ENCODE results near the gene ZNF92.
A peak's percentile ranks its signal among the peaks of the same experiment; 100 is the strongest.
"Not testable (repeated sequence)": the region's sequence is repeated elsewhere in the genome, so short reads cannot be mapped to it uniquely, and the experiment has no call there.

ZNF92 gene

DNA sequence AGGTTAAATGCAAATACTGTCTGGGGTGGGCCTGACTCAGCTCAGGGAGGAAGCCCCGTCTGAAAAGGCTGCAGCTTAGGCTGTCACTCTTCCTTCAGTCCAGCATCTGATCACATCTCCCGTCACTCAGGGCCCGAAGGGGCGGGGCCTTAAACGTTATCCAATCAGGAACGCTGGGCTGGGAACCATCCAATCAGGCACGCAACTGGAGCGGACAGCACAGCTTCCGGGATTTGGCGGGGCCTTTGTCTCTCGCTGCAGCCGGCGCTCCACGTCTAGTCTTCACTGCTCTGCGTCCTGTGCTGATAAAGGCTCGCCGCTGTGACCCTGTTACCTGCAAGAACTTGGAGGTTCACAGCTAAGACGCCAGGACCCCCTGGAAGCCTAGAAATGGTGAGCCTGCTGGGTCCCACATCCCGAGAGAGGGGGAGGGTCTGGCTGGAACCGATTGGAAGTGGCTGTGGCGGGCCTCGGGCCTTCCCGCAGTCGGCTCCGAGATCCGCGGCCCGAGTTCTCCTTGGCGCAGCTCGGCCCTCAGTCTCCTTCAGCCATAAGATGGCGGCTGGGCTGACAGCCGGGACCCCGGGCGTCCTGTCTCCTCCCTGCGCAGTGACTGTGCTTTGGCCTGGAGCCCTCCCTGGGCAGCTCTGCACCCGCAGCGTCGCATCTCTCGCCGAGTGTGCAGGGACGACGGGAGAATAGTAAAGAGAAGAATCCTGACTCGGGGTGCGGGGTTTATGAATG, at the start of gene ZNF92:
Gene ZNF92, plus strand, starts transcription at position 248 of the 744 bp plus-strand sequence. Its CDS starts 143 bp downstream, at position 391.
- DNase-seq = peak; percentile 90 to 93

DNA sequence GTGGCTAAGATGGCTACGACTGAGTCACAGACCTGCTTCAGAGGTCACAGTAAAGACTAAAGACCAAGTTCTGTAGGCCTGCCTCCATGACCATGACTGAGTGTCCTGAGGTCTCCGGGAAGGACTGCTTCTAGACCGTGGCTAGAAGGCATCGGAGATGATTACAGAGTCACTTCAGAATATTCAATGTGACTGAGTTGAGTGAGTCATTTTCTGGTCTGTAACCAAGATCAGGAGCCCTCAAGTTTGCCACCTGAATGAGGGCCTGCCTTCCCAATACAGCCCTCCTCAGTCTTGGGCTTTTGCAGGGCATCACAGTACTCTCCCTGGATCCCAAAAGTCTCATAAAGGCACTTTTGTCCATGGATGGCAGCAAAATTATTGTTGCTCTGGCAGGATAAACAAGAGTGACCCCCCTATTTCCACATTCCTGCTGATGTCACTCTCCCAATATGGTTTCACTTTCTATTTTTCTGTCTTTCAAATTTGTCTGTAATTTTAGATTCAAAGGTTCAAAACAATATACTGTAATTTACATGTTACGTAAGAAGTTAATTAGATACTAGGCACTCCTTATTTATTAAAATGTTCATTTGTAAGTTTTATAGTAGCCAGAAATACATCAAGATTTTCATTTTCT, 47.7 kb upstream of the ZNF92 start:
- DNase-seq = no peak

DNA sequence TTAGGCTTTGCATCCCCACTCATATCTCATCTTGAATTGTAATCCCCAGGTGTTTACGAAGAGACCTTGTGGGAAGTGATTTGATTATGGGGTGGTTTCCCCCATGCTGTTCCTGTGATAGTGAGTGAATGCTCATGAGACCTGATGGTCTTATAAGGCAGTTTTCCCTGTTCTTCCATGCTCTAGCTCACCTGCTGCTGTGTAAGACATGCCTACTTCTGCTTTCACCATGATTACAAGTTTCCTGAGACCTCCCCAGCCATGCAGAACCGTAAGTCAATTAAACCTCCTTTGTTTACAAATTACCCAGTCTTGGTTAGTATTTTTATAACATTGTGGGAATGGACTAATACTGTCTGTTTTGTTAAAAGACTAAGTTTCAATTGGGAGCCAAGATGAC, 35.3 kb upstream of the ZNF92 start:
- DNase-seq = no peak

DNA sequence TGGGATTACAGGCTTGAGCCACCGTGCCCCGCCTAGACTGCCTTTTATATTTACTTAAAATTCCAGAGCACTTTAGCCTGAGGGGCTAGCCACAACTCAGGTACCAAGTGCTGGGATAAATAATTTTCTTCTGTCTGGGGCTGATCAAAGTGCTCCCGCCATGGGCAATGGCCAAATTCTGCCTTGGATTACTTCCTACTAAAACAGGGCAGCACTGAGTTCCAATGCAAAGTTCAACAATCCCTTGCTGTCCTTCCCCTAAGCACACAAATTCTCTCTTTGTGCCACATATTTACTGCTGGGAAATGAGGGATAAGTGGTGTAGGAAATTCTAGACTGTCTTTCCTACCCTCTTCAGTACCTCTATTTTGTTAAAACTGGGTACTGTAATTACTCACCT, 34.4 kb upstream of the ZNF92 start:
- DNase-seq = no peak

DNA sequence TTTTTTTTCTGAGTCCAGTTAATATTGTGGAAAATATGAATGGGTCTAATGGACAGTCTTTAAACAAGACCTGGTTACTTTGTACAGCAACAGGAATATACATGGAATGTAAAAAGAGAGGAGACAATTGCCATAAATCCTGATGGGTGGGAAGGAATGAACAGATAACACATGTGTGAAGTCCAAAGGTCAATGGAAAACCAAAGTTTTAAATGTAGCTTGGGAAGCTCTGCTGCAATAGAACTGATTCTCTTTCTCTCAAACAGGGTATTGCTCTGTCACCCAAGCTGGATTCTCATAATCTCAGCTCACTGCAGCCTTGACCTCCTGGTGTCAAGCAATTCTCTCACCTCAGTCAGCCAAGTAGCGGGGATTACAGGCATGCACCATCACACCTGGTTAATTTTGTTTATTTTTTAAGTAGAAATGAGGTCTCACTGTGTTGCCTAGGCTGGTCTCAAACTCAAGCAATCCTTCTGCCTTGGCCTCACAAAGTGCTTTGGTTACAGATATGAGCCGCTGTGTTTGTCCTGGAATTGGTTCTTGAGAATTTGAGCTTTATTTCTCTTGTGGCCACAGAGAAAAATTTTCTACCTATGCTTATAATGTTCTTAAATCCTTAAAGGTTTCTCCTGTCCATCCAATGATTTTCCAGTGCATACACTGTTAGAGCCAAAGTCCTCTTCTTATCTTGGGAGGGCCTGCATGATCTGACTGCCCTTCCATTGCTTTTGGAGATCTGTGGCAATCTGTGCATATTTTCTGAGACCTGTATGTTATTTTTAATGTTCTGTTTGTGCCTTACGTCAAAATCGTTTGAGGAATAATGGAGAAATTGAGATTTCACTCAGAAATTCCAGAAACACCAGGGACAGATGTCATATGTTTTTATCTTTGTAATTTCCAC, 30.7 kb upstream of the ZNF92 start:
- DNase-seq = no peak

DNA sequence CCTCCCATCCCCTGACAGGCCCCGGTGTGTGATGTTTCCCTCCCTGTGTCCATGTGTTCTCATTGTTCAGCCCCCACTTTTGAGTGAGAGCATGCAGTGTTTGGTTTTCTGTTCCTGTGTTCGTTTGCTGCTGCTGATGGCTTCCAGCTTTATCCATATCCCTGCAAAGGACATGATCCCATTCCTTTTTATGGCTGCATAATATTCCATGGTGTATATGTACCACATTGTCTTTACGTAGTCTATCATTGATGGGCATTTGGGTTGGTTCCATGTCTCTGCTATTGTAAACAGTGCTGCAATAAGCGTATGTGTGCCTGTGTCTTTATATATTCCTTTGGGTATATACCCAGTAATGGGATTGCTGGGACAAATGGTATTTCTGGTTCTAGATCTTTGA, 29.1 kb upstream of the ZNF92 start:
- DNase-seq = not testable (repeated sequence)

DNA sequence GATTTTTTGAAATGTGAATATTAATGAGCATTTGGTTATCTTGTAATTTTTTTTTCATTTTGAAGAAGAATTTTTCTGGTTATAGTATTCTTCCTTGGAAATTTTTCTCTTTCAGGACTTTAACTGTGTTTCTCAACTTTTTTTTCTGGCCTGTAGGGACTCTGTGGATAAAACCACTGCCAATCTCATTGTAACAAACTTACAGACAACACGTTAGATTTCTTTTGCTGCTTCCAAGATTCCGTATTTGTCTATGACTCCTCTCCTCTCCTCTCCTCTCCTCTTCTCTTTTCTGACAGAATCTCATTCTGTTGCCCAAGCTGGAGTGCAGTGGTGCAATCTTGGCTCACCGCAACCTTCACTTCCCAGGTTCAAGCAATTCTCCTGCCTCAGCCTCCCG, 19.4 kb upstream of the ZNF92 start:
- DNase-seq = no peak

DNA sequence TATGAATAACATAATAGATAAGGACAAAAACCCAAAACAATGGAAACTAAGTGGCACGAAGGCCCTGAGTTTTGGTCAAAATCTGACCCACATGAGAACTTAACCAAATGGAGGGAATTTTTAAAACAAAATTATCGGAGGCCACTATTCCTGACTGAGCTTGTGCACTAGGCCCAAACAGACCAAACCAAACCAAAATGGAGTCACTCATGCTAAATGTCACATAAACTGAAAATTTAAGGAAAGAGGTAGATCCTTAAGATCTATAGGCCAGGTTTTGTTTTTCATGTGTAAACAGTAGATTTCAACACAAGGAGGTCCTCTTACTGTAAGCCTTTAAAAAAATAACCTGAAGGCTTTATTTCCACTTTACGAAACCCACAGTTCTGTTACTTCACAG, 3.8 kb upstream of the ZNF92 start:
- DNase-seq = no peak

DNA sequence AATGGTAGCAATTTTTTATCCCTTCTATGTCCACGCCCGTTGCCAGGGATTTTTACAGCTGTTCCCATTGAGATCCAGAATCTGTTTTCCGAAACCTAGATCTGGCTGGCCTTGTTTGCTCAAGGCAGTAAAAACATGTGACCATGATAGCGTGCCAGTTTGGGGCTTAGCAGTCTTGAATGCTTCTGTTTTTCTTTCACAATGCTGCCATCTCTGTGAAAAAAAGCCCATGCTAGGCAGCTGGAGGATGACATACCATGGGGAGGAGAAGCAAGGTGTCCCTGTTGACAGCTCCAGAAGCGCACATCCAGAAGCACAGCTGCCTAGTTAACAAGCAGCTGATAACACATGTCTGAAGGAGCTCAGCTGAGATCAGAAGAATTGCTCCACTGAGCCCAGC, 2.2 kb upstream of the ZNF92 start:
- no peak for DNase-seq

DNA sequence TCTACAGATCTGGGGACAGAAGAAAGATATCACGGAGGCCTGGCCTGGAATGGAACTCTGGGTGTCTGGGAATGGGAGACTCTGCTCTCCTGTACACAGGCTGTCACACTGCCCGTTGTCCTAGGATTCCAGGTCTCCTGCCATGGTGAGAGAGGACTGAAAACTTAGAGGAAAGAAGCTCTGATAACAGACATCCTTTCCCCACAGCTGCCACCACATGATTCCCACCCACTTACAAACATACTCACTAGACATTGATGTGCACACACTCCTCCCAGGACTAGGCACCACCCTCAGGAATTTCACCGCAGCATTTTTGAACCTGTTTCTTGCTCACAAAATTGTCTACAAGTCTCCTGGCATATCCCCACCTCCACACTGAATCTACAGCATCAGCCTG, 5.7 kb downstream of the ZNF92 start:
- no peak for DNase-seq

DNA sequence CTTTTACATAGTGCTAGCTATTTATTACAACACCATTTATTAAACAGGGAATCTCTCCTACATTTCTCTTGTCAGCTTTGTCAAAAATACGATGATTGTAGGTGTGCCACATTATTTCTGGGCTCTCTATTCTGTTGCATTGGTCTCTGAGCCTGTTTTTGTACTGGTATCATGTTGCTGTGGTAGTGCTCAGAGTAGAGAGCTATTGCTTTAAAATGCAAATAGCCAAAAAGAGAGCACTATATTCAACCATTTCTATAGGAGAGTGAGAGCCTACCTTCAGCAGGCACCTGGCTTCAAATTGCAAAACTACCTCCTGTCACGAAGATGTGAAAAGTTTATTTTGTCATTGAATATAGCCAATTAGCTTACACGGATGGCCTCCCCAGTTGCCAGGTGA, 8.1 kb downstream of the ZNF92 start:
- DNase-seq = no peak

DNA sequence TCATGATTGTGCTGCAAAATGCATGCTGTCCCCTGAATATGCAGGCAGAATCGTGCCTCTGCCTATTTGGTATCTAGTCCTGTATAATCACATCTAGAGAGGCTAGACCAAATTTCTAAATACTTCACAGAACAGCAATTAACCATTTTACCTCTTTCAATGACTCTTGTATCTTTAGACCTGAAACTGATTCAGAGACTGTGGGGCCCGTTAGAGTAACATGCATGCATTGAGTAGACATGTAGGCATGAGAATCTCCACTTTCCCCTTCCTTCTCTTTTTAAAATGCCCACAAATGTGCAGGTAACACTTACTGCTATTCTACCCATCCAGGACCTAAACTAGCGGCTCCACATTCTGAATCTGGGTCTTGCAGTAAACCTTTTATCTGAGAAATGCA, 8.8 kb downstream of the ZNF92 start:
- no peak for DNase-seq

DNA sequence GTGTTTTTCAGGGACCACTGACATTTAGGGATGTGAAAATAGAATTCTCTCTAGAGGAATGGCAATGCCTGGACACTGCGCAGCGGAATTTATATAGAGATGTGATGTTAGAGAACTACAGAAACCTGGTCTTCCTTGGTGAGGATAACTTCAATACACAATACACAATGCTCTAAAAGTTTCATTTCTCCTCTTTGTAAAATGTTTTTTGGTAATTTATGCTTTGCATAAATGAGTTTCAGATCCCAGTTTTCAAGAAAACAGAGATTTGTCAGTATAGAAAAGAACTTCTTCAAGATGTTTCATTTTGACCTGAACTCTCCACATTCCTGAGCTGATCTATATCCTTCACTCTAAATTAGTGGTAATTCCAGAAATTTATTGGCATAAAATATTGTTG, 14.2 kb downstream of the ZNF92 start:
- no peak for DNase-seq

DNA sequence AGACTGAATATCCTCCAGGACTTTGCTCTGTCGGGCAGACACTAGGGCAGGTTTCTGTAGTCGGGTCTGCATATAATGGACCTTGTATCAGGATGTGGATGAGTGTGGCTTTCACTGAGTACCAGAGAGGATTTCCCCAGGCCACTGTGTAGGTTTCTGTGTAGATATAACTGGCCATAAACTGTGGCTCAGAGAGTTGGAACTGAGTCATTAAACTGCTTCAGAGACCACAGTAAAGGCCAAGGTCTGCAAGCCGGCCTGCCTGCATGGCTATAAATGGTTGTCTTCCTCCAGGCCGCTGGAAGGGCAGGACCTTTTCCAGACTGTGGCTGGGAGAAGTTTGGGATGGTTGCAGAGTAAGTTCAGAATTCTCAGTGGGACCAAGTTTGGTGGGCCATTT, 16.9 kb downstream of the ZNF92 start:
- DNase-seq = no peak

DNA sequence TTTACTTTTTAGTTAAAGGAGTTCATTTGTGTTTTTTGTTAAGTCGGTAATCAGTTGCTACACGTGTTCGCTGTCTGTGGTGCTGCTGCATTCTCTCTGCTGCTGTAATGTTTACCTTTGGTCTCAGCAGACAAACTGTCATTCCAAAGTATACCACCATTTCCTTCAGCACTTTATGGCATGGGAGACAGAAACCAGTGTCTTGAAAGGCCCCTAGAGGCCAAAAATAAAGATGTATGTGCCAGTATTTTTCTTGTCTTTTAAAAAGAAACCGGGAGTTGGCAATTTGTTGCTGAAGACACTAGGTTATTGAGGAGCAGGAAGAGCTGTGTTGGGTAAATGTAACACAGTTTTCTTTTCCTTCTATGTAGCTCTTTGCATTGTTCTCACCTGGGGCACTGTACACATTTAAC, 24.1 kb downstream of the ZNF92 start:
- DNase-seq = no peak

DNA sequence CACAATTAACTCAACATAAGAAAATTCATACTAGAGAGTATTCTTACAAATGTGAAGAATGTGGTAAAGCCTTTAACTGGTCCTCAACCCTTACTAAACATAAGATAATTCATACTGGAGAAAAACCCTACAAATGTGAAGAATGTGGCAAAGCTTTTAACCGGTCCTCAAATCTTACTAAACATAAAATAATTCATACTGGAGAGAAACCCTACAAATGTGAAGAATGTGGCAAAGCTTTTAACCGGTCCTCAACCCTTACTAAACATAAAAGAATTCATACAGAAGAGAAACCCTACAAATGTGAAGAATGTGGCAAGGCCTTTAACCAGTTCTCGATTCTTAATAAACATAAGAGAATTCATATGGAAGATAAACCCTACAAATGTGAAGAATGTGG, 25.0 kb downstream of the ZNF92 start:
- DNase-seq = not testable (repeated sequence)

DNA sequence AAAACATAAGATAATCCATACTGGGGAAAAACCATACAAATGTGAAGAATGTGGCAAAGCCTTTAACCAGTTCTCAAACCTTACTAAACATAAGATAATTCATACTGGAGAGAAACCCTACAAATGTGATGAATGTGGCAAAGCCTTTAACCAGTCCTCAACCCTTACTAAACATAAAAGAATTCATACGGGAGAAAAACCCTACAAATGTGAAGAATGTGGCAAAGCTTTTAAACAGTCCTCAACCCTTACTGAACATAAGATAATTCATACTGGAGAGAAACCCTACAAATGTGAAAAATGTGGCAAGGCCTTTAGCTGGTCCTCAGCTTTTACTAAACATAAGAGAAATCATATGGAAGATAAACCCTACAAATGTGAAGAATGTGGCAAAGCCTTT, 25.4 kb downstream of the ZNF92 start:
- not testable (repeated sequence) for DNase-seq

DNA sequence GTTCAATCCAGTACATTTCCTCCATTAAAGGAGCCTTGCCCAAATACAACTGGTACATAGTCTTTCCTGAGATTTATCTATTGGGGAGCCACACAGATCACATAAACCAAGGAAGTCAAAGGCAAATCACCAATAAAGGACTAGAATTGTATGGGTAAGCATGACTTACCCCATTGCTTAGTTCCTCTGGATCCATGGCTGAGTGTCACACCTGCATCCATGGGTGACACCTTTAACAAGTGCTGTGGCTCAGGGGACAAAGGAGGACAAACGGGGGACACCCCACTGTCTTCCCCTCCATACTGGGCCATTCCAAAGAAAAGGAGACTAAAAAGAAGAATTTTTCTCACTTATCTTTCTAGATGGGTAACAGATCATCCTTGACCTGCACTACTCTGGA, 30.4 kb downstream of the ZNF92 start:
- DNase-seq = no peak

DNA sequence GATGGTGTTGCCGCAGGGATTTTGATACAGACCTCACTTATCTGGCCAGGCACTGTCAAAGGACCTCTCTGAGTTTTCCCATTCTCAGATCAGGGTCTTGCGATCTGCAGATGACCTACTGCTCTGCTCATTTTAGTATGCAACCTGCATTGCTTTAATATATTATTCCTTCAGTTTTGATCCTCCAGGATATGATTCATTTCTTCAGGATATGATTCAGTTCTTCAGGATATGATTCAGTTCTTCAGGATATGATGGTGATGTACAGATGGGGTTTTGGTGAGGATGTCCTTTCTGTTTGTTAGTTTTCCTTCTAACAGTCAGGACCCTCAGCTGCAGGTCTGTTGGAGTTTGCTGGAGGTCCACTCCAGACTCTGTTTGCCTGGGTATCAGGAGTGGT, 33.1 kb downstream of the ZNF92 start:
- not testable (repeated sequence) for DNase-seq

DNA sequence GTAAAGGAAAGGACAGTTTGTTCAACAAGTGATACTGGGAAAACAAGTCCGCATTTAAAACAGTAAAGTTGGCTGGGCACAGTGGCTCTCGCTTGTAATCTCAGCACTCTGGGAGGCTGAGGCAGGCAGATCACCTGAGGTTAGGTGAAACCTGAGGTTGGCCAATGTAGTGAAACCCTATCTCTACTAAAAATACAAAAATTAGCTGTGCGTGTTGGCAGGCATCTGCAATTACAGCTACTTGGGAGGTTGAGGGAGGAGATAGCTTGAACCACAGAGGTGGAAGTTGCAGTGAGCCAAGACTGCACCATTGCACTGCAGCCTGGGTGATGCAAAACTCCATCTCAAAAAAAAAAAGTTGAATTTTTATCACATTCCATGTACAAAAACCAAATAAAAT, 35.7 kb downstream of the ZNF92 start:
- no peak for DNase-seq

DNA sequence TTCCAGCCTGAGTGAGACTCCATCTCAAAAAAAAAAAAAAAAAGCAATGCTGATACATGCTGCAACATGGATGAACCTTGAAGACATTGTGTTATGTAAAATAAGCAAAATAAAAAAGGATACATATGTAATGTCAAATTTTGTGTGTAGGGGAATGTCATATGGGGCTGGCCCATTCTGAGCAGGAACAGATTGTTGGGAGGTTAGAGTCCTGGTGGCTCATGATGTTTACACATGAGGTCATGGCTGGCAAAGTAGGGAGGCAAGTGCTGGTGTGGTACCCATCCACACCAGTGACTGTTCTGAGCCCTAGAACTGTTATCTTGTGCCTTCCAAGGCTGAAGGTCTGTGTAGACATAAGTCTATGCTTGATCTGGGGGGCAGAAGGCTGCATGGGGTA, 37.6 kb downstream of the ZNF92 start:
- no peak for DNase-seq

DNA sequence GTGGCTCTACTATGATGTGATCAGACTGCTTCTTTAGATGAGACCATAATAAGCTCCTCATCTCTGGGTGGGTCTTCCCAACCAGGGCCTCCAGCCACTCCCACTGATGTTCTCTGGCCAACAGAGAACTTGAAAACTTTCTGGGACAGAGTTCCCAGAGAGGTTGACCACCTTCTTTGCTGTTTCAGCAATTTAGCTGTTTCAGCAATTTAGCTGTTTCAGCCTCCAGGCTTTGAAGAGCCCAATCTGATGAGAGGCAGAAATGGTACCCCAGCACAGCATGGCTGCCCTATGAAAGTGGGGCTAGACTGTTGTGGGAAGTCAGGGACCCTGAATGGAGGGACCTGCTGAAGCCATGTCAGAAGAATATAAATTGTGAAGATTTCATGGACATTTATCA, 49.0 kb downstream of the ZNF92 start:
- DNase-seq = no peak

DNA sequence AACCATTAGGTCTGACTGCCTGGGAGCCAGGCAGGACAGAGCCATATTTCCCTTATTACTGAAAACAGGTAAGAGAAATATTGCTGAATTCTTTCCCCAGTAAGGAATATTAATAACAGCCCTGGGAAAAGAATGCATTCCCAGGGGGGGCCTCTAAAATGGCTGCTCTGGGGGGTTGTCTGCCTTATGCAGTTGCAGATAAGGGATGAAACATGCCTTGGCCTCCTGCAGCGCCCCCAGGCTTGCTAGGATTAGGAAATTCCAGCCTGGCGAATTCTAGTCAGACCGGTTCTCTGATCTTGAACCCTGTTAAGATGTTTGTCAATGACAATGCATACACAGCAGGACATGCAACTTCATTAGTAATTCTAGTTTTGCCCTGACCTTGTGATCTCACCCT, 49.6 kb downstream of the ZNF92 start:
- DNase-seq = not testable (repeated sequence)

Measured in NCI-H446 (cell line).